HCT116 (cell line): ENCODE measurements around the gene UNC93B1. TPM values are rescaled to one million over a fixed set of nuclear protein-coding genes. Genes with fewer than 3 reads are reported as not detected.

Experiments used
- ATAC-seq: fragments of 200-7000 bp; cut with Tn5 transposase; 2 replicates; pipeline ENCODE4 v1.9.1; 2020; ENCODE audit warnings: mild to moderate bottlenecking, moderate library complexity
- BruUV-seq: library from RNA; stranded (reverse); fragments of 400-500 nt; replicated peaks from 2 replicates; lab custom pipeline; 2021; lab: Mats Ljungman, UMichigan
- CTCF ChIA-PET: fragments of 300-600 bp; sonication (Branson Sonifier 250); formaldehyde crosslinking; loops from one replicate; lab custom pipeline; 2021; ENCODE audit warnings: antibody characterized with exemption; lab: Charles Lee
- POLR2A ChIA-PET: fragments of 300-600, 350-600 bp; sonication (Branson Sonifier 250); formaldehyde crosslinking; loops from one replicate; lab custom pipeline; 2021; ENCODE audit warnings: antibody characterized with exemption; lab: Charles Lee
- RAD21 ChIA-PET, 2 experiments: fragments of 300-600 bp; sonication (Branson Sonifier 250); formaldehyde crosslinking; loops; one replicate each; lab custom pipeline; 2023; ENCODE audit warnings: low total read pairs in 2 of 2; ENCODE audit not compliant: uncharacterized antibody in 2 of 2, unreplicated experiment in 2 of 2, low non-redundant PET in 1 of 2; lab: Charles Lee
- DNase-seq: peaks from one replicate; pipeline ENCODE4 v3.0.0-alpha.2; 2010; ENCODE audit warnings: low read depth, low spot score
- H2AFZ ChIP-seq: fragments of 200-600 bp; shearing (Covaris generic), sonication (generic); 2 replicates; pipeline ENCODE4 v1.6.1; 2017; ENCODE audit warnings: low read depth, mixed run types, mixed read lengths, antibody characterized with exemption, low read length; ENCODE audit not compliant: poor library complexity, severe bottlenecking
- H3K27ac ChIP-seq: 2 replicates; pipeline ENCODE4 v1.5.1; 2012; ENCODE audit warnings: low read depth, low read length
- H3K27me3 ChIP-seq: fragments of 200-600 bp; sonication (generic); 2 replicates; pipeline ENCODE4 v1.6.1; 2016; ENCODE audit warnings: mixed run types, low read length, mixed read lengths; ENCODE audit not compliant: insufficient read depth
- H3K36me3 ChIP-seq, 2 experiments: fragments of 200-500 bp in 1 of 2; fragments of 200-600 bp in 1 of 2; sonication (Bioruptor generic) in 1 of 2; sonication (generic) in 1 of 2; 2 replicates each; pipeline versions ENCODE4 v1.5.1 to v1.6.1; 2014 to 2016; ENCODE audit warnings: low read length in 2 of 2, inconsistent platforms in 1 of 2, mixed read lengths in 1 of 2, mixed run types in 1 of 2; ENCODE audit not compliant: insufficient read depth in 2 of 2, control insufficient read depth in 1 of 2
- H3K4me1 ChIP-seq, 2 experiments: fragments of 200-600 bp in 1 of 2; sonication (generic) in 1 of 2; 2 replicates each; pipeline versions ENCODE4 v1.5.1 to v1.6.1; 2012 to 2017; ENCODE audit warnings: low read length in 2 of 2, inconsistent platforms in 1 of 2, mild to moderate bottlenecking in 1 of 2, mixed read lengths in 1 of 2, mixed run types in 1 of 2, moderate library complexity in 1 of 2; ENCODE audit not compliant: insufficient read depth in 2 of 2, control insufficient read depth in 1 of 2
- H3K4me2 ChIP-seq: fragments of 200-600 bp; sonication (generic); 2 replicates; pipeline ENCODE4 v1.6.1; 2017; ENCODE audit warnings: mixed run types, low read length, mixed read lengths
- H3K4me3 ChIP-seq, 2 experiments: fragments of 200-600 bp in 1 of 2; sonication (generic) in 1 of 2; replicated peaks in 1 of 2; 2 replicates each; pipeline ENCODE4 v1.5.1; 2011 to 2016; ENCODE audit warnings: low read length in 2 of 2, control low read depth in 1 of 2, low read depth in 1 of 2, mild to moderate bottlenecking in 1 of 2, mixed read lengths in 1 of 2, mixed run types in 1 of 2
- H3K79me2 ChIP-seq: fragments of 200-600 bp; sonication (generic); 2 replicates; pipeline ENCODE4 v1.6.1; 2017; ENCODE audit warnings: mild to moderate bottlenecking, mixed run types, low read length, moderate library complexity, mixed read lengths; ENCODE audit not compliant: insufficient read depth
- H3K9ac ChIP-seq: fragments of 200-600 bp; sonication (generic); 2 replicates; pipeline ENCODE4 v1.6.1; 2016; ENCODE audit warnings: low read length, mixed read lengths
- H3K9me2 ChIP-seq: fragments of 200-600 bp; sonication (generic), shearing (Covaris generic); 2 replicates; pipeline ENCODE4 v1.6.1; 2017; ENCODE audit warnings: mixed run types, mild to moderate bottlenecking, moderate library complexity; ENCODE audit not compliant: insufficient read depth
- H3K9me3 ChIP-seq, 2 experiments: fragments of 200-500 bp in 1 of 2; fragments of 200-600 bp in 1 of 2; sonication (Bioruptor generic) in 1 of 2; sonication (generic) in 1 of 2; 2 replicates each; pipeline ENCODE4 v1.6.1; 2014 to 2017; ENCODE audit warnings: low read length in 2 of 2, mixed read lengths in 2 of 2, inconsistent platforms in 1 of 2, low read depth in 1 of 2, mild to moderate bottlenecking in 1 of 2, mixed run types in 1 of 2, moderate library complexity in 1 of 2; ENCODE audit not compliant: control insufficient read depth in 1 of 2, insufficient read depth in 1 of 2
- H4K20me1 ChIP-seq: fragments of 200-600 bp; sonication (generic), shearing (Covaris generic); 2 replicates; pipeline ENCODE4 v1.6.1; 2017; ENCODE audit warnings: mixed run types, mild to moderate bottlenecking, moderate library complexity; ENCODE audit not compliant: insufficient read depth
- CBX3 ChIP-seq: IDR thresholded peaks from 2 replicates; pipeline ENCODE4 v1.6.1; 2012; ENCODE audit warnings: low read depth
- EZH2phosphoT487 ChIP-seq: fragments of 200-600 bp; IDR thresholded peaks from 2 replicates; pipeline ENCODE4 v1.6.1; 2018; ENCODE audit warnings: antibody characterized with exemption, borderline replicate concordance
- FOSL1 ChIP-seq: IDR thresholded peaks from 2 replicates; pipeline ENCODE4 v1.6.1; 2012; ENCODE audit warnings: low read depth
- POLR2A ChIP-seq: IDR thresholded peaks from 2 replicates; pipeline ENCODE4 v1.7.0; 2011; ENCODE audit warnings: borderline replicate concordance; ENCODE audit not compliant: insufficient read depth, insufficient read length; ENCODE audit errors: extremely low read depth
- SIN3A ChIP-seq: IDR thresholded peaks from 2 replicates; pipeline ENCODE4 v1.6.1; 2012; ENCODE audit warnings: low read depth
- SP1 ChIP-seq: IDR thresholded peaks from 2 replicates; pipeline ENCODE4 v1.6.1; 2012; ENCODE audit warnings: low read depth
- YY1 ChIP-seq: IDR thresholded peaks from 2 replicates; pipeline ENCODE4 v1.6.1; 2011; ENCODE audit warnings: low read length, low read depth, moderate library complexity, mild to moderate bottlenecking; ENCODE audit not compliant: insufficient replicate concordance; ENCODE audit errors: extremely low read depth
- ZFX ChIP-seq: fragments of 450-650 bp; IDR thresholded peaks from 2 replicates; pipeline ENCODE4 v1.6.1; 2017
- intact Hi-C: fragments of 100-400 bp; cut with micrococcal nuclease; formaldehyde crosslinking; loops from 2 replicates; pipeline ENCODE4 v1.10.0; 2022
- total RNA-seq: library from RNA; stranded (reverse); gene quantifications from one replicate; pipeline ENCODE4 v1.2.1, GENCODE V29; 2021; ENCODE audit not compliant: unreplicated experiment
- TF ChIP-seq, protein P1 (sequence below), 3 experiments: fragments of 200-600 bp in 1 of 3; sonication (generic) in 1 of 3; IDR thresholded peaks in 2 of 3; conservative IDR thresholded peaks in 1 of 3; 2 replicates each; pipeline ENCODE4 v1.5.1; 2012 to 2017; ENCODE audit warnings: low read depth in 2 of 3, low read length in 2 of 3, antibody characterized with exemption in 1 of 3, borderline replicate concordance in 1 of 3, control low read depth in 1 of 3, mild to moderate bottlenecking in 1 of 3, mixed read lengths in 1 of 3, mixed run types in 1 of 3, moderate library complexity in 1 of 3; ENCODE audit not compliant: insufficient read depth in 1 of 3

The UNC93B1 gene
- total RNA-seq, 1 experiment from 2014 or later = 72.9 TPM

DNA sequence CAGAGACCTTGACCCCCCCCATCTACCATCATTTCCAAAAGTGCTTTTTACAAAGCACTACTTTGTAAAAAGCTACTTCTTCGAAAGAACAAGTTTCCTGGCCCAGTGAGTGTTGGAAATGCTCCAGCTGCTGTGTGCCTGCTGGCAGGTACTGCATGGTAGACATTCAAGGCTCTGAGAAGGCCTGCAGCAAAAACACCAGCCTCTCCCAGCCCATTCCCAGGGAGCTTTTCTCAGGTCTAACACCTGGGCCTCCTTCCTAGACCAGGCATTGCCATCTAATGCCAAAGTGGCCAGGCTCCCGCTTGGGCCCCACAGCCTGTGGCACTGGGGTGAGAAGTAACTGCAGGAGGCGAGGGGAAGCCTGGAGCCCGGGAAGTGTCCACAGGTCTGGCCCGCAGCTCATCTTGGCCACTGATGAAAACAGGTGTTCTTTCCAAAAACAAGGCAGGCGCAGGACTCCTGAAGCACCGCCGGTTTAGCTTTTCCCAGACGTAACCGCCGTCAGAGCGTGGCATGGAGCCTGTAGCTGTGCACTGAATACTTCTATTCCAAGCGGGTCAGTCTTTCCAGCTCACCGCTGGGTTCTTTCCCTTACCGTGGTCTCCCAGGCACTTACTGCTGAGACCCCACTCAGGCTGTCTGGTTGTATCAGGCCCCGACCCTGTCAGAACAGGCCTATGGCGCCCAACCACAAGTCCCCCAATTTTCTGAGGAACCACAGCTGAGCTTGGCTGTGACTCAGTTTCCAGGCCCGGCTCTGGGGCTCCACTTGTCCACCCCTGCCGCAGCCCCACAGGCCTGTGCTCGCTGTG lies 33.7 kb upstream of the UNC93B1 start (continued):
- TF ChIP-seq, protein P1, sequence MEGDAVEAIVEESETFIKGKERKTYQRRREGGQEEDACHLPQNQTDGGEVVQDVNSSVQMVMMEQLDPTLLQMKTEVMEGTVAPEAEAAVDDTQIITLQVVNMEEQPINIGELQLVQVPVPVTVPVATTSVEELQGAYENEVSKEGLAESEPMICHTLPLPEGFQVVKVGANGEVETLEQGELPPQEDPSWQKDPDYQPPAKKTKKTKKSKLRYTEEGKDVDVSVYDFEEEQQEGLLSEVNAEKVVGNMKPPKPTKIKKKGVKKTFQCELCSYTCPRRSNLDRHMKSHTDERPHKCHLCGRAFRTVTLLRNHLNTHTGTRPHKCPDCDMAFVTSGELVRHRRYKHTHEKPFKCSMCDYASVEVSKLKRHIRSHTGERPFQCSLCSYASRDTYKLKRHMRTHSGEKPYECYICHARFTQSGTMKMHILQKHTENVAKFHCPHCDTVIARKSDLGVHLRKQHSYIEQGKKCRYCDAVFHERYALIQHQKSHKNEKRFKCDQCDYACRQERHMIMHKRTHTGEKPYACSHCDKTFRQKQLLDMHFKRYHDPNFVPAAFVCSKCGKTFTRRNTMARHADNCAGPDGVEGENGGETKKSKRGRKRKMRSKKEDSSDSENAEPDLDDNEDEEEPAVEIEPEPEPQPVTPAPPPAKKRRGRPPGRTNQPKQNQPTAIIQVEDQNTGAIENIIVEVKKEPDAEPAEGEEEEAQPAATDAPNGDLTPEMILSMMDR (IDR thresholded peaks at IDR 0.05 in 2 of 3, conservative IDR thresholded peaks at IDR 0.05 in 1 of 3; ENCODE audit: borderline replicate concordance in 1 of 3, insufficient read depth in 1 of 3, low read depth in 2 of 3, low read length in 2 of 3) = no peak
- TF ChIP-seq SIN3A = no peak
- TF ChIP-seq FOSL1 = no peak
- TF ChIP-seq YY1 = no peak
- TF ChIP-seq SP1 = no peak
- no peak for TF ChIP-seq CBX3
- no peak for TF ChIP-seq POLR2A
- no peak for TF ChIP-seq EZH2phosphoT487
- TF ChIP-seq ZFX = no peak

DNA sequence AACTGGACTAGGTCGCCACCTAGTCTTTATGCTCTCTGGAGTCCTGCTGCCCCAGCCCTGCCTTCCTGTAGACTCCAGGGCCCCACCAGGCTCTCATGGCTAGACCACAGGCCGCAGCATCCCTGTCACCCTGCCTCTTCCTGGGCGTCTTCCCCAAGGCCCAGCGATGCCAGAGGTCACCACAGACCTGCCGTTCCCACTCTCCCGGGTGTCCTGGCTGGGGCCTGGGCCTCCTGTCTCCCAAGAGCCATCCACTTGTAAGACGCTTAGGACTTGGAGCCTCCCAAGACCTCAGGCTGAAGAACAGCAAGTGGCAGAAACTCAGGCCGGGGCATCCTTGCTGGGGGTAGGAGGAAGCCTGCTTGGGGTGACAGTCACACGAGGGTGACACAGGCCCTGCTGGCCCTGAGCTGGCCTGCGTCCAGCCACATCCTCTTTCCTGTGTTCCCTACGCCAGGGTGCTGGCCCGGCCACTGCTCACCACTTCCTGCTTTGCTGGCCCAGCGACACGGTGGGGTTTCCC lies 32.9 kb upstream of the UNC93B1 start:
- no peaks in the 10 kb centered on the region for H4K20me1 ChIP-seq
- no peak for TF ChIP-seq FOSL1
- no peak for TF ChIP-seq YY1
- TF ChIP-seq CBX3 = no peak
- intact Hi-C loops = loop anchor here (10.0 kb wide), 1 partner anchor 88 kb away; the partner anchor contains the start of gene CHKA
- no peak overlapping the region for H3K9ac ChIP-seq
- peaks cover 4 to 27% of the 10 kb centered on the region in 2 experiments; a peak in 2 of 4 replicates for H3K36me3 ChIP-seq
- ATAC-seq = no peak
- POLR2A ChIA-PET = no interaction called here
- H3K27me3 ChIP-seq = no peaks in the 10 kb centered on the region
- no peak overlapping the region for H3K4me3 ChIP-seq
- H3K9me3 ChIP-seq = no peaks in the 10 kb centered on the region
- no peak overlapping the region for H3K27ac ChIP-seq
- H3K79me2 ChIP-seq = peaks cover 42% of the 10 kb centered on the region
- peaks cover 15 to 30% of the 10 kb centered on the region in 2 experiments; a peak in 3 of 4 replicates for H3K4me1 ChIP-seq
- CTCF ChIA-PET = no interaction called here
- no TSS peak for BruUV-seq
- RAD21 ChIA-PET = no interaction called here
- H3K9me2 ChIP-seq = no peaks in the 10 kb centered on the region
- no peak overlapping the region for H3K4me2 ChIP-seq
- no peak overlapping the region for H2AFZ ChIP-seq
- no peak for DNase-seq
